Lower lobe of right lung (tissue), 2 donors: ENCODE results near the gene UNC5C. TPM values are rescaled to one million over a fixed set of nuclear protein-coding genes. Genes with fewer than 3 reads are reported as not detected.
"Not testable (repeated sequence)": the region's sequence is repeated elsewhere in the genome, so short reads cannot be mapped to it uniquely, and the experiment has no call there.

Experiments
- ATAC-seq, 2 donors: fragments of 200-7000 bp; cut with Tn5 transposase; one replicate each; pipeline ENCODE4 v1.9.1; 2020 to 2022; ENCODE audit warnings: mild to moderate bottlenecking in 2 of 2, moderate library complexity in 2 of 2
- DNase-seq: peaks from one replicate; pipeline ENCODE4 v3.0.0-alpha.2; 2020
- H3K27ac ChIP-seq: fragments of 200-600 bp; one replicate; pipeline ENCODE4 v1.8.0; 2022
- H3K27me3 ChIP-seq: fragments of 200-600 bp; one replicate; pipeline ENCODE4 v1.8.0; 2022; ENCODE audit warnings: low read depth
- H3K36me3 ChIP-seq: fragments of 200-600 bp; one replicate; pipeline ENCODE4 v1.8.0; 2022; ENCODE audit warnings: mild to moderate bottlenecking
- H3K4me1 ChIP-seq: fragments of 200-600 bp; one replicate; pipeline ENCODE4 v1.8.0; 2022
- H3K4me3 ChIP-seq: fragments of 200-600 bp; one replicate; pipeline ENCODE4 v1.8.0; 2022; ENCODE audit warnings: mild to moderate bottlenecking
- H3K9me3 ChIP-seq: fragments of 200-600 bp; one replicate; pipeline ENCODE4 v1.8.0; 2022
- intact Hi-C: fragments of 100-400 bp; cut with DNase I; formaldehyde crosslinking; loops from one replicate; pipeline ENCODE4 v1.11.0; 2022
- total RNA-seq: library from RNA; stranded (reverse); fragmentation: NEBNext Ultra II Directional; extraction: Animal tissue kit (Norgen Biotek cat#: 25700); gene quantifications from one replicate; pipeline ENCODE4 v1.2.1, GENCODE V29; 2021
- TF ChIP-seq, protein P1 (sequence below): fragments of 200-600 bp; IDR thresholded peaks from one replicate; pipeline ENCODE4 v1.8.0; 2022; ENCODE audit warnings: antibody characterized with exemption, mild to moderate bottlenecking
- donor health status: DM: no; HTN: yes; CAD: no; lungs with severe emphysema.

Gene UNC5C
- total RNA-seq, 1 donor from 2014 or later = 5.1 TPM

DNA sequence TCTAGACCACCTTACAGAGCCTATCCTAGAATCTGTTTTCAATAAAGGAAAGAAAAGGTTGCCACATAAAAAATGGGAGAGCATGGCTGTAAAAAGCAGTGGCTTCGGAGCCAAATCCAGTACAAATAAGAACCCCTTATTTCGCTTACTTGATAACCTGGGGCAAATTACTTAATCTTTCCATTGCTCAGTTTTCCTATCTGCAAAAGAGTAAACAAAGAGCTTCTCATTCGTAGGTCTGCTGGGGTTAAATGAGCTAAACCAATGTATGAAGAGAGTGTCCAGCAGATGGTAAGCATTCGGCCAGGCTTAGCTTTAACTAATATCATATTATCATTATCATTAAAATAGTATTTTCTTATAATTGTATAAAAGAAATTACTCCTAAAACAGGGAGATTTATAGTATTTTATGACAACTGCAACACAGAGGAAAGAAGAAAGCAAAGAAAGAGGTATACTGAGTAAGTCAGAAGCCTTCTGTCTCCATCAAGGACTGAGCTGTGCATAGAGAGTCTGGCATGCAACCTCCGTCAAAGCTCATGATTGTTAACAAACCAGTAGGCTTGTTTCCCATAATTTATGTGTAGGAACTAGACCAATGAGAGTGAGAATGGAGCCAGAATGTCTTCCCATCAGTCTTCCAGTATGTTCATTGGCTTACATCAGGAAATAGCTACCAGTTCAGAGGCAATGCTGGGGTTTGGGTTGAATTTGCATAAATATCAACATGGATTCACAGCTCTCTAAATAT, 364.9 kb downstream of the UNC5C start:
- H3K36me3 ChIP-seq = no peaks in the 10 kb centered on the region
- TF ChIP-seq, protein P1, sequence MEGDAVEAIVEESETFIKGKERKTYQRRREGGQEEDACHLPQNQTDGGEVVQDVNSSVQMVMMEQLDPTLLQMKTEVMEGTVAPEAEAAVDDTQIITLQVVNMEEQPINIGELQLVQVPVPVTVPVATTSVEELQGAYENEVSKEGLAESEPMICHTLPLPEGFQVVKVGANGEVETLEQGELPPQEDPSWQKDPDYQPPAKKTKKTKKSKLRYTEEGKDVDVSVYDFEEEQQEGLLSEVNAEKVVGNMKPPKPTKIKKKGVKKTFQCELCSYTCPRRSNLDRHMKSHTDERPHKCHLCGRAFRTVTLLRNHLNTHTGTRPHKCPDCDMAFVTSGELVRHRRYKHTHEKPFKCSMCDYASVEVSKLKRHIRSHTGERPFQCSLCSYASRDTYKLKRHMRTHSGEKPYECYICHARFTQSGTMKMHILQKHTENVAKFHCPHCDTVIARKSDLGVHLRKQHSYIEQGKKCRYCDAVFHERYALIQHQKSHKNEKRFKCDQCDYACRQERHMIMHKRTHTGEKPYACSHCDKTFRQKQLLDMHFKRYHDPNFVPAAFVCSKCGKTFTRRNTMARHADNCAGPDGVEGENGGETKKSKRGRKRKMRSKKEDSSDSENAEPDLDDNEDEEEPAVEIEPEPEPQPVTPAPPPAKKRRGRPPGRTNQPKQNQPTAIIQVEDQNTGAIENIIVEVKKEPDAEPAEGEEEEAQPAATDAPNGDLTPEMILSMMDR = no peak
- H3K27me3 ChIP-seq = no peaks in the 10 kb centered on the region
- no peak overlapping the region for H3K27ac ChIP-seq
- intact Hi-C loops = no loop called here
- H3K9me3 ChIP-seq = no peaks in the 10 kb centered on the region
- no peak overlapping the region for H3K4me3 ChIP-seq
- DNase-seq (no peak), ATAC-seq (no peak)
- H3K4me1 ChIP-seq = no peaks in the 10 kb centered on the region

DNA sequence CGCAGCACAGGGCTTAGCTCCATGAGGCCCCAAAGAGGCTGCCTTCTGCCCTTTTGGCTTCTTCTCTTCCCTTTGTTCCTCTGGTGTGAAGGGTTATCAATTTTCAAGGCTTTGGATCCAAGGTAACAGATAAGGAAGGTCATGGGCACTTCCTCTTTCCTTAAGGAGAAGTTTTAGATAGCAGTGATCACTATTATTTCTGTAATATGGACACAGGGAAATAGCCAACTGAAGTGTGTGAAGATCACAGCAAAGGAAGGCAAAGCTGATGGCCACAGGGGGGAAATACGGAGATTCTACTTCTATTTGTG, 366.8 kb downstream of the UNC5C start:
- Histone ChIP-seq H3K4me1 (no peaks in the 10 kb centered on the region), H3K27me3 (no peaks in the 10 kb centered on the region), H3K27ac (no peak overlapping the region), H3K36me3 (no peaks in the 10 kb centered on the region), H3K4me3 (no peak overlapping the region), H3K9me3 (no peaks in the 10 kb centered on the region)
- ATAC-seq (no peak), DNase-seq (no peak)
- TF ChIP-seq, protein P1 = no peak
- intact Hi-C loops = no loop called here

DNA sequence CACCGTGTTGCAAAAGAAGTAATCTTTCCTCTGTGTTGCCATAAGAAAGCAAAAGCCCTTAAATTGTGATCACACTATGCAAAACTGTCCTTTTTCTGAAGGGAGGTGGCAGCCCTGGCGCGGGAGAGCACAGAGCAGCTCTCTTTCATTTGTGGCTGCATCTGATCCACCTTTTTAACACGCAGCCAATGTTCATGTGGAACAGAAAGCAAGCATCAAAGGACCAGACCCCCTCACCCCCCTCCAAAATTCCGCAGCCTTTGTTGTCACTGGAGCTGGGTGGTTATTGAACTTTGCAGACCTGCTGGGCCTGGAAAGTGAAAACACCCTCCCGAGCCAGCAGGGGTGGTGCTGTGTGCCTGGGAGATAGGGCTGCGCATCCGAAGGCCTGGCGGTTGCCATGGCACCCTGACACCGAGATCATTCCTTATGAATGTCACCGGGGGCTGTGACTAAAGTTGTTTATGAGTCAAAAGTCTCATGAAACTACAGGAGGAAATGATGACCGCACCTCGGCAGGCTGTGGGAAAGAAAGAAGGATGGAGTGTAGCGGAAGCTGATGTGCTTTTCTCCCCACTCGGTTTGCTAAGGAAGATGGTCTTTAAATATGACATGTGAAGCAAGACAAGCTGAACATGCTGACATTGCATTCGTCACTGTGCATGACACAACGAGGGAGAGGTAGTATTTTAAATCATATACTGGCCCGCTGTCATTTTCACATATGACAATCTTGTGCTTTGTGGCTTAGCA, 367.4 kb downstream of the UNC5C start:
- Histone ChIP-seq H3K27ac (no peak overlapping the region), H3K9me3 (no peaks in the 10 kb centered on the region), H3K27me3 (no peaks in the 10 kb centered on the region), H3K36me3 (no peaks in the 10 kb centered on the region), H3K4me1 (no peaks in the 10 kb centered on the region), H3K4me3 (no peak overlapping the region)
- TF ChIP-seq, protein P1 = no peak
- ATAC-seq (no peak), DNase-seq (no peak)
- intact Hi-C loops = no loop called here

DNA sequence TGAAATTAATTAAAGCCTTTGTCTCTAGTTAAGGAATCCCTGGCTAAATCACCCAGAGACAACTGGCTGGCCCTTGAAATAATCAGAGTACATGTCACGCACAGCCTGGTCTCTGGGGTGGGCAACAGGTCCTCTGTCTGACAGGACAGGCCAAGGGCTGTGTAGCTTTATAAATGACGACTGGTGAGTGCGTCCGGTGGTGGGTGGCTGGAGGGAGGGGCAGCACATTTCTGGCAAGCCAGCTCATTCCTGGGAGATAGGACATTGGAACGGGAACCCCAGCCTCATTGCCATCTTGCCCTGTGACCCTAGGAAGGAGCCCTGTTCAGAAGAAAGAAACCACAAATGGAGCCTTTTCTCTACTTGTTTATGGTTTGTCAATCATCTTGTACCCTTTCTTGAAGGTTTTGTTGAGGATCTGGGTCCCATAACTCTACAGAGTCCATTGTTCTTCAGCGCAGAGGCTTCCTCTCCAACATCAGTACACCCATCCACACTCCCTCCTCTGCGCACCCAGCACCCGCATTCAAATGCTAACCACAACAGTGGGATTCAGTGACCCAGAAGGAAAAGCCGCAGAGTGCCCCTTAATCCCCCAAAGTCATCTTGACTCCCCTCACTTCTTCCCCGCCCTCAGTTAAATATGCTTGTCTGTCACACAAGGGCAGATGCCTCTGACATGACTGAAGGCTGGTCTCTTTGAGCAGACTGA, 368.1 kb downstream of the UNC5C start:
- H3K4me3 ChIP-seq = no peak overlapping the region
- H3K4me1 ChIP-seq = no peaks in the 10 kb centered on the region
- DNase-seq (no peak), ATAC-seq (no peak)
- no peaks in the 10 kb centered on the region for H3K9me3 ChIP-seq
- TF ChIP-seq, protein P1 = no peak
- H3K27ac ChIP-seq = no peak overlapping the region
- H3K36me3 ChIP-seq = no peaks in the 10 kb centered on the region
- no peaks in the 10 kb centered on the region for H3K27me3 ChIP-seq
- intact Hi-C loops = no loop called here

DNA sequence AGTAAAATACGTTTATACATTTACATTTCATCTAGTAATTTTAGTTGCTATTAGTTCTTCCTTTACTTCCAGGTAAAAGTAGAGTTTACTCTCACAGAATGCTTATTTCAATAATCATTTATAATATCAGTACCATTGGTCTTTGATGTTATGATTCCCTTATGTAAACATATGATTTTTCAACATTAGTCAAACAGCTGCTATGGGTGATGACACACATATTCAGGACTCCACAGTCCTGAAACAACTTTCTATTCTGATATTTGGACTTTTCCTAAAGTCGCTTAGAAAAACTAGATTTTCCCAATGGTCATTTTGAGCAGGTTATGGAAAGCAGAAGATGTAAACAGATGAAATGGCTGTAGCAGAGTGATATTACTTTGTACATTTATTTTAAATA, 369.8 kb downstream of the UNC5C start:
- no peaks in the 10 kb centered on the region for H3K4me1 ChIP-seq
- DNase-seq (no peak), ATAC-seq (no peak)
- no peaks in the 10 kb centered on the region for H3K9me3 ChIP-seq
- no peak overlapping the region for H3K4me3 ChIP-seq
- intact Hi-C loops = no loop called here
- H3K27ac ChIP-seq = no peak overlapping the region
- H3K36me3 ChIP-seq = no peaks in the 10 kb centered on the region
- H3K27me3 ChIP-seq = no peaks in the 10 kb centered on the region
- TF ChIP-seq, protein P1 = no peak

DNA sequence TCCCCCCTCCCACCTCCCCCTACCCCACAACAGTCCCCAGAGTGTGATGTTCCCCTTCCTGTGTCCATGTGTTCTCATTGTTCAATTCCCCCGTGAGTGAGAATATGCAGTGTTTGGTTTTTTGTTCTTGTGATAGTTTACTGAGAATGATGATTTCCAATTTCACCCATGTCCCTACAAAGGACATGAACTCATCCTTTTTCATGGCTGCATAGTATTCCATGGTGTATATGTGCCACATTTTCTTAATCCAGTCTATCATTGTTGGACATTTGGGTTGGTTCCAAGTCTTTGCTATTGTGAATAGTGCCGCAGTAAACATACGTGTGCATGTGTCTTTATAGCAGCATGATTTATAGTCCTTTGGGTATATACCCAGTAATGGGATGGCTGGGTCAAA, 377.4 kb downstream of the UNC5C start:
- not testable (repeated sequence) for ATAC-seq

More for the DNA sequence above, 377.4 kb downstream of the UNC5C start:
- H3K4me3 ChIP-seq, intact Hi-C loops, H3K27me3 ChIP-seq, DNase-seq, H3K9me3 ChIP-seq, H3K27ac ChIP-seq, H3K4me1 ChIP-seq, H3K36me3 ChIP-seq: not testable (repeated sequence)
